Mesenteric fat pad (tissue), 1 donor: Measurements from ENCODE around the gene TTC17. TPM values are rescaled to one million over a fixed set of nuclear protein-coding genes. Genes with fewer than 3 reads are reported as not detected.

Source experiments
- DNase-seq: peaks from one replicate; pipeline ENCODE4 v3.0.0-alpha.2; 2020; ENCODE audit warnings: low spot score
- total RNA-seq: library from RNA; stranded (reverse); fragmentation: NEBNext Ultra II Directional; extraction: Animal tissue kit (Norgen Biotek cat#: 25700); gene quantifications from one replicate; pipeline ENCODE4 v1.2.1, GENCODE V29; 2021
- donor health status: DM: yes; HTN: yes; CAD: no.

The TTC17 gene
- total RNA-seq, 1 donor from 2014 or later = 69.3 TPM

DNA sequence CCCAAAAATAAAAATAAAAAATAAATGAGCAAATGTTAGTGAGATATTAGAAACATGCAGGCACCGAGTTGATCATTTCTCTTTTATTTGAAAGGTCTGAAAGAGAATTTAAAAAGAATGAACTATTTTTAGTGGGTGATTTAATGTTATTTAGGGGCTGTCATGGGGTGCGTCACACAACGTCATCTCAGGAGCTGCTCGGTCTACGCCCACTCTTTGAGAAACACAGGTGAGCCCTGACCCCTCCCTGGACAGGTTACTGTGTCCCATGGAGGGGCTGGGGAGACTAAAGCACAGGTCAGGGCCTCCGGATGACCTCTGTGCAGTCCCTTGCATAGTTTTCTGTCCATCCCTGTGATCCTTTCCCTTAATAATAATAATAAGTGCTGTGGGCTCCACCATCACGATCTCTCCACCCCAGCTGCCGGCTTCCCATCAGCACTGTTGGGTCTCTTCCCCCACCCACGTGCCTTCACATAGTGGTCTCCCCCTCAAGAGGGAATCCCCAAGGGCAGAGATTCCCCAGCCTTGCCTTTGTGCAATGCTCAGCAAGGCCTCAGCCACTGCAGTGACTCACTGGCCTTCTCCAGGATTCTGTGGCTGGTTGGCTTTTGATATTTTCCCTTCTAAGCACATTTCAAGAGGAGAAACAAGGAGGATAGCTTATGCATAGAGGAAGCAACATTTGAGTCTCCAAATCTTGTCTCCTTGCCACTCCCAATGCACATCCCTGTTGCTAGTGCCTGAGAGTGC is 159.9 kb downstream of the TTC17 start:
- DNase-seq = no peak

- no peak for DNase-seq
Observed at GRCh38 chr11:43521471-43521870, 162.8 kb downstream of the TTC17 start.

GRCh38 chr11:43523632-43524031 is 164.9 kb downstream of the TTC17 start:
- no peak for DNase-seq

- no peak for DNase-seq
Observed at GRCh38 chr11:43532041-43532440, 173.3 kb downstream of the TTC17 start.

DNA sequence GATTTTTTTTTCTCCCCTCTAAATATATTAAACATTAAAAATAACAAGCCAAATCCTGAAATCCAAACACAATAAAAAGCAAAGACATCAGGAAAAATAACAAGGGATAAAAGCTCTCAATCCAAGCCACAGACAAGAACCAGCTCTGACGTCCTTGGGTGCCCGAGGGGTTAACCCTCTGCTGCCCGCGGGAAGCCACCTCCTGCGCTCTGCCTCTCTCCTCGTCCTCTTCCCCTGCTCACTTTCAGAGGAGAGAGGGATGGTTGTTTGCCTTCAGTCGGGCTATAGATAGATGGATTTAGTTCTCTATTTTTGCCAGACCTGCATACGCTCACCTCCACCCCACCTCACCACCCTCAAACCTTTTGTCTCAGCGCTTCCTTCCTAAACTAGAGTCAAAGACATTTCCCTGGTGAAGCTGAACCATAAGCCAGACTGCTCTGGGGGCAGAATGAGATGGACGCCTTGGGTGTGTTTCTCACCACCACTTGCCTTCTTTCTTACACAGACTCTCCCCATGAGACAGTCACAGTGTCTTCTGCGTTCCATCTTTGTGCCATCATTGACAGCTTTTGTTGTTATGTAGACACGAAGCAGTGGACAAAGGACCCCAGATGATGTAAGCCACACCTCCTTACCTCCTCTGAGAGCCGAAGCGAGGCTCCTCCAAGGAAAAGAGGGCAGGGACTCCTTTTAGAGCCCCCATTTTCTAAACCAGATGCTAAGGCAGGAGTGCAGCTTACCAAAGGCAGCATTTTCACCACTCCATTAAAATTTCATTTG is 179.3 kb downstream of the TTC17 start:
- no peak for DNase-seq

- DNase-seq = no peak
Observed at GRCh38 chr11:43541993-43542392, 183.3 kb downstream of the TTC17 start.

GRCh38 chr11:43542750-43543712 is 184.3 kb downstream of the TTC17 start:
- DNase-seq = no peak

Other genes starting within 250 kb of the TTC17 start
- gene API5, start 46.9 kb upstream of the TTC17 start, total RNA-seq = 67.6 TPM